ENCODE data around the gene TMEM236.
A peak's percentile ranks its signal among the peaks of the same experiment; 100 is the strongest.

TMEM236 gene

GRCh38 chr10:17737027-17737965 is 14.7 kb upstream of the TMEM236 start:
- peak in 12 of 56 donors; percentile 2 to 41 (median 10) for DNase-seq

GRCh38 chr10:17740668-17741067 is 11.3 kb upstream of the TMEM236 start:
- no peak for DNase-seq

- DNase-seq = peak in 33 of 56 donors; percentile 1 to 73 (median 19)
These were observed 9.1 kb upstream of the TMEM236 start for GRCh38 chr10:17742918-17743317.

- DNase-seq = no peak
These were observed 8.6 kb upstream of the TMEM236 start for GRCh38 chr10:17743437-17743836.

GRCh38 chr10:17744341-17744861 is 7.6 kb upstream of the TMEM236 start:
- DNase-seq = no peak

- no peak for DNase-seq
These were observed 4.0 kb upstream of the TMEM236 start for GRCh38 chr10:17747883-17748550.

GRCh38 chr10:17749890-17750289 is 2.1 kb upstream of the TMEM236 start:
- no peak for DNase-seq

- DNase-seq = no peak
These were observed 4.7 kb downstream of the TMEM236 start for GRCh38 chr10:17756557-17757217.

- DNase-seq = no peak
These were observed 6.2 kb downstream of the TMEM236 start for GRCh38 chr10:17758200-17758599.

- no peak for DNase-seq
These were observed 6.9 kb downstream of the TMEM236 start for GRCh38 chr10:17758896-17759295.

- DNase-seq = no peak
These were observed 12.1 kb downstream of the TMEM236 start for GRCh38 chr10:17764142-17764541.

GRCh38 chr10:17765602-17766001 is 13.6 kb downstream of the TMEM236 start:
- DNase-seq = no peak

GRCh38 chr10:17766731-17767130 is 14.7 kb downstream of the TMEM236 start:
- DNase-seq = no peak

- no peak for DNase-seq
These were observed 16.5 kb downstream of the TMEM236 start for GRCh38 chr10:17768496-17768895.

GRCh38 chr10:17768957-17769356 is 17.0 kb downstream of the TMEM236 start:
- no peak for DNase-seq

- no peak for DNase-seq
These were observed 19.0 kb downstream of the TMEM236 start for GRCh38 chr10:17771017-17771416.

GRCh38 chr10:17779784-17780183 is 27.8 kb downstream of the TMEM236 start:
- no peak for DNase-seq

GRCh38 chr10:17780727-17781126 is 28.7 kb downstream of the TMEM236 start:
- no peak for DNase-seq

- no peak for DNase-seq
These were observed 29.9 kb downstream of the TMEM236 start for GRCh38 chr10:17781856-17782255.

- no peak for DNase-seq
These were observed 31.1 kb downstream of the TMEM236 start for GRCh38 chr10:17782921-17783665.

GRCh38 chr10:17783751-17784150 is 31.8 kb downstream of the TMEM236 start:
- no peak for DNase-seq

All from nucleus accumbens (tissue), 56 donors.